Measurements from ENCODE around the gene PRKCB.

The PRKCB gene

GRCh38 chr16:23835390-23836077 lies at the start of gene PRKCB:
PRKCB (plus strand) TSS chr16:23835983.
- no peak for DNase-seq (ENCODE audit: low read depth)

DNA sequence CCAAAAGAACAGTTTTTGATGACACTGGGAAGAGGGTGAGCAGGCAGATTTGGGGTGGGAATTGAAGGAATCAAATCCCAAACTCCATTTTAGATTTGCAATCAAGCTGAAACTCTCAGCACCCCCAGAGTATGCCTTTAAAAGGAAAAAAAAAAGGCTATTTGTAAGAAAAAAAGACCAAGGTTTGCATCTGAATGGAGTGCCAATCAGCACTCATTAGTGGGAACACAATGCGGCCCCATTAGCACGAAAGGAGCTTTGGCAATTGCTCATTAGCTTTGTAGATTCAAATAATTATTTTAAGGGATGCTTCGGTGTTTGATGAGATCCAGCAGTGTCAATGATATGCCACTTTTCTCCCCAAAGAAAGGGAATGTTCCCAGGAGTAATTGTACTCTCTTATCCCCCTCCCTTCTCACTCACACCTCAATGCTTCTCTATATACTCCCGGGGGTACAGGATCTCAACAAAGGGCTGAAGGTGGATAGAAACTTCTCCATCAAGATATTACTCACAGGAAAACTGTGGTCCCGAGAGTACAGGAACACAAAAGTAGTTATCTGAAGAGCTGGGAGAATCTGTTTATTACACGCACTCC lies 48.7 kb upstream of the PRKCB start:
- no peak for DNase-seq (ENCODE audit: low read depth)

DNA sequence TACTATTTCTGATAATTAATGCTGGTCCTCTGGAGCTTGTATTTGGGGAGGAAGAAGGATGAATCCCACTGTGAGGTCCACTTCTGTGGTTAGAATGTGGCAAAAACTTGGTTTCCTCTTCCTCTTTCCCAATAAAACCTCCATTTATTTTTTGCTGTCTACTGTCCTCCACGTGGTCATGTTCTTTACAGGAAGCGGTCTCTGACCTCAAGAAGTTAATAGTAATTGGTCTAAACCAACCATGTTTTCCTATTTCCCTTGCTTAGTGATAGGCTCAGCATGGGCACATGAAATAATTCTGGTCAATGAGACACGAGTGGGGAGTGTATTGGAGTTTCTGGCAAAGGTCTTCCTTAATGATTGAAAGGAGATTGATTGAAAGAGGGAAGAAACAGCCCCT lies 47.1 kb upstream of the PRKCB start:
- DNase-seq (ENCODE audit: low read depth), result no peak

DNA sequence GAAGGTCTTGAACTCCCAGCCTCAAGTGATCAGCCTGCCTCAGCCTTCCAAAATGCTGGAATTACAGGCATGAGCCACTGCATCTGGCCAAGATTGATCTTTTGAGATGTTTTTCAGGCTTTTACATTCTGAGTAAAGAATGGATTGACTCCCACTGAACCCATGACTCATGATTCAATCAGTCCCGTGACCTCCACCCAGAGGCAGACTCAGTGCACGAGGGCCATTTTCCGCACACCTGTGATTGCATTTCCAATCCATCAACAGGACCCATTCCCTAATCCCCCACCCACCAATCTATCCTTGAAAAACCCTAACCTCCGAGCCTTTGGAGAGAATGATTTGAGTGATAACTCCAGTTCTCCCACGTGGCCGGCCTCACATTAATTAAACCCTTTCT lies 40.4 kb upstream of the PRKCB start:
- no peak for DNase-seq (ENCODE audit: low read depth)

GRCh38 chr16:23796941-23797340 lies 38.8 kb upstream of the PRKCB start:
- DNase-seq (ENCODE audit: low read depth), result no peak

DNA sequence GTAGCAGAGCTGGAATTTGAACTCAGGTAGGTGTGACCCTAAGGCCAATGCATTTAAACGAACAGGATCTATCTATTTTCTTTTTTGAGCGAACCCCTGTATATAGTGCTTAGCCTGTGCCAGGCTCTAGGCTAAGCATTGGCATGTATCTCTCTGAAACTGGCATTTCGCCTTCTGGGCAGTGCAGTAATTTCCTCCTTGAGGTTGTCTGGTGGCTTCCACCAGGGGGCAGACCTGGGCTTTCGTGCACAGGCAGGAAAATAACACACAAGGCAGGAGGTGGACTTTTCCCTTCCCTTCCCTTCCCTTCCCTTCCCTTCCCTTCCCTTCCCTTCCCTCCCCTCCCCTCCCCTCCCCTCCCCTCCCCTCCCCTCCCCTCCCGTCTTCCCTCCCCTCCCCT lies 34.4 kb upstream of the PRKCB start:
- DNase-seq (ENCODE audit: low read depth), result no peak

GRCh38 chr16:23802776-23803175 lies 33.0 kb upstream of the PRKCB start:
- no peak for DNase-seq (ENCODE audit: low read depth)

GRCh38 chr16:23803591-23804123 lies 32.1 kb upstream of the PRKCB start:
- no peak for DNase-seq (ENCODE audit: low read depth)

- DNase-seq (ENCODE audit: low read depth), result no peak
Observed at GRCh38 chr16:23807028-23807427, 28.8 kb upstream of the PRKCB start.

DNA sequence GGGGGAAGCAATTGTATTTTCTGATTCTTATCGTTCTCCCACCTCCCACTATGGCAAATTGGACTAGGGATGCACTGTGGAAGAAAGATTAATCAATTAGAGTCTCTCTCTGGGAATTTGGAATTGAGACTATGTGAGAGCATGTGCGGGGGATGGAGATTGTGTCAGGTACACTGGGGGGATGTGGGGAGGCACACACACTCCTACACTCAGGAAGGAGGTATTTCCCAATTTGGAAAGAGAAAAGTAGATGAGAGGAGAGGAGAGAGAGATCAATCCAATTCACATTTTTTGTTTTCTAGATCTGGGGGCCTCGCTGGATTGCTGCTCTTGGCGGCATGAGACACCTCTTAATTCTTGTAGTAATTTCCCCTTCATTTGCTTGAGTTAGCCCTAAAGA lies 14.3 kb upstream of the PRKCB start:
- DNase-seq (ENCODE audit: low read depth), result no peak

DNA sequence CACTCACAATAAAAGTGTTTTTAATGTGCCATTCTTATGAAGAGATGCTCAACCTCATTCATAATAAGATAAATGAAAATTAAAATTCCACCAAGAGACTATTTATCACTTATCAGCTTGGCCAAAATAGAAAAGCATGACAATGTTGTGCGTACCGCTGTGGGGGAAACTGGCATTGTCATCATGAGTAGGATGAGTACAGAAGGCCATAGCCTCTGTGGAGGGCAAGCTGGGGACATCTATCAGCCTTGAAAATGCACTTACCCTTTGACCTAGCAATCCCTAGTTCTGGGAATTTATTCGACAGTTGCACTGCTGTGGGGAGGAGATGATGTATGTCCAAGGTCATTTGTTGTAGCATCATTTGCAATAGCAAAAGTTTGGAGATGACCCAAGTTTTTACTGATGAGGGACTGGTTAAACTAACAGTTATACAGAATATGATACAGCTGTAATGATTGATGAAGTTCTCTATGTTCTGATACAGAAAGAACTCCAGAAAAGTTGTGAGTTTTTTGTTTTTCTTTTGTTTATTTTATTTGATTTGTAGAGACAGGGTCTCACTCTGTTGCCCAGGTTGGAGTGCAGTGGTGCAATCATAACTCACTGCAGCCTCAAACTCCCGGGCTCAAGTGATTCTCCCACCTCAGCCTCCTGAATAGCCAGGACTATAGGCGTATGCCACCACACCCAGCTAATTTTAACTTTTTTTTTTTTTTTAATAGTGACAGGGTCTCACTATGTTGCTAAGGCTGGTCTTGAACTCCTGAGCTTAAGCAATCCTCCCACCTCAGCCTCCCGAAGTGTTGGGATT lies 13.7 kb upstream of the PRKCB start:
- DNase-seq (ENCODE audit: low read depth), result no peak

DNA sequence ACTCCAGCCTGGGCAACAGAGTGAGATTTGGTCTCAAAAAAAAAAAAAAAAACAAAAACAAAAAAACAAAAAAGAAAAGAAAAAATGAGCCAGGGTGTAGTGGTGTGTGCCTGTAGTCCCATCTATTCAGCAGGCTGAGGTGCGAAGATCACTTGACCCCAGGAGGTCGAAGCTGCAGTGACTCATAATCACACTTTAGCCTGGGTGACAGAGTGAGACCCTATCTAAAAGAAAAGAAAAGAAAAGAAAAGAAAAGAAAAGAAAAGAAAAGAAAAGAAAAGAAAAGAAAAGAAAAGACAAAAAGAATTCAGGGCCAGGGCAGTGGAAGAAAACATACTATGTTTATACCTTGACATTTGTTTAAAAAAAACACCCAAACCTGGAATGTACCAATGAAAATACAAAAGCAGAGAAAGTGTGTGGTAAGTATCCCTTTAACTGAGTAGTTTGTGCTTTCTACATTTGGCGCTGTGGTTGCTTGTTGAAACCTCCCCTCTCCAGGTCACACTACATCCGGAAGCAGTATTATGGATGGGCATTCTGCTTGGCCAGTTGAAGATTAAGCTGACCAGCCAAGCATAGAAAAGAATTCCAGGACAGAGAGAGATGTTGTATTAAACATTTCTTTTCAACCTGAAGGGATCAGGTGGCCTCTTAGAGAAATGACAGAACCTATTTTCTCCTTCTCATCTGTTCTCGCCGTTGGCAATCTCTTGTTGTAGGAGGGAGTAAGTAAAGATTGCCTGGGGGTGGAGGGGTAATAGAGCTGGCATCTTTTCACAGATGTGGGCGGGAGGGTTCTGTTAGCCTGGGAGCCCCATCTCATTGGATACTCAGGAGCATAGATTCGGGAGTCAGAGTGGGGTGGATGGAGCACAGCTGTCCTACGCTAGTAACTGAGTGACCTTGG lies 12.1 kb upstream of the PRKCB start:
- DNase-seq (ENCODE audit: low read depth), result no peak

GRCh38 chr16:23824909-23825308 lies 10.9 kb upstream of the PRKCB start:
- no peak for DNase-seq (ENCODE audit: low read depth)

DNA sequence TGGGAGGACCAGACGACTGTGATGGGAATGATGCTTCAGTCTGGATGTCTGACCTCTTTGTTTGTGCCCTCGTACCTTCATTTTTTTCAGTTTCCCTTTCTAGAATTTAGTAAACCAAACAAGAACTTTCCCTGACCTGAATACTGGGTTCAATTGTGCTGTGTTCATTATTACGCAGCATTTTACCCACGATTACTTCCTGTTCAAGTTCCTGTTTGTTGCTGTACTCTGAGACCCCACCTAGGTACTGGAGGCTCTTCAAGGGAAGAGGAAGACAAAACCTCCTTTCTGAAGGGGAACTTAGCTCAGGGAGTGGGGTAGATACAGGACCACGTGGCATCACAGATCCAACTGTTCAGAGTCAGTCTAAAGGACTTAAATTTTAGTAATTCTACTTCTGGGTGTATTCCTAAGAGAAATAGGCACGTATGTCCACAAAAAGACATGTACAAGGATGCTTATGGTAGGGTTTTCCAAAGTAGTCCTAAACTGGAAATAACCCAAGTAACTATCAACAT lies 9.2 kb upstream of the PRKCB start:
- DNase-seq (ENCODE audit: low read depth), result no peak

- DNase-seq (ENCODE audit: low read depth), result no peak
Observed at GRCh38 chr16:23827057-23827456, 8.7 kb upstream of the PRKCB start.

DNA sequence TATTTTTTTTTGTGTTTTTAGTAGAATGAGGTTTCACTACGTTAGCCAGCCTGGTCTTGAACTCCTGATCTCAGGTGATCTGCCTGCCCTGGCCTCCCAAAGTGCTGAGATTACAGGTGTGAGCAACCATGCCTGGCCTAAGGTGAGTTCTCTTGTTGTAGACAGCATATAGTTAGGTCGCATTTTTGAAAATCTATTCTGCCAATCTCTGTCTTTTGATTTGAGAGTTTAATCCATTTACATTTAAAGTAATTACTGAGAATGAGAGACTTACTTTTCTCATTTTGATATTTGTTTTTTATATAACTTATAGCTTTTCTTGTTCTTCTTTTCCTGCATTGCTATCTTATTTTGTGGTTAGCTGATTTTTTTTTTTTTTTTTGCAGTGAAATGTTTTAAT lies 6.3 kb upstream of the PRKCB start:
- DNase-seq (ENCODE audit: low read depth), result no peak

GRCh38 chr16:23830276-23830675 lies 5.5 kb upstream of the PRKCB start:
- no peak for DNase-seq (ENCODE audit: low read depth)

DNA sequence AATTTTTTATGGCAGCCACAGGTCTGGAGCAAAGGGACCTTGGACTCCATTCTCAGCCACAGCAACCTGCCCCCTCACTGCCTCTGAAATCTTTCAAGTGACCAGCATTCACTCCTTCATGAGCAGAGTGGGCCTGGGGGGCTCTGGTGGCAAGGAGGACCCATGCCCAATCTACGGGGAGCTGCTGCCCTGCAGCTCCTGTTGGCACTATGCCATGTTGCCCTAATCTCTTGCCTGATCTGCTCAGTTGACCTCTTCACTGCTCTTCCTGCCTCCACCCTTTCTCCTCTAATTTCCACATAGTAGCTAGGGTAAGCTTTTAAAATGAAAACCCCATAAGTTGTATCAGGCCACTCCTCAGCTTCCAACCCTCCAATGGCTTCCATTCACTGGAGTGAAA lies 2.9 kb upstream of the PRKCB start:
- DNase-seq (ENCODE audit: low read depth), result no peak

DNA sequence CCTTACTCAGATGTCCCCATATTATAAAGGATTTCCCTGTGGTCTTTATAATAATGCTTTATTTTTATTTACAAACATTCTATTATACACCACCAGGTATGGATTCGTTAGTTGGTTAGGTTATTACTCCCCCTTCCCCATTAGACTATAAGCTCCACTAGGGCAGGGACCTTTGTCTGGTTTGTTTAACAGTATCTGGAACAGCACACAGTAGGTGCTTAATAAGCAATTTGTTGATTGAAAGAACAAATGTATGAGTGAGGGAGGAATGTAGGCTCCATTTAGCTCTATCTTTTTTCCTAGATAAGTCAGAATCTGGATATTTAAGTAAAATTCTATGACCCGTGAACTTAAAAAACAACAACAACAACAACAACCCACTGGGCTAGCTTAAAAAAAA lies 2.3 kb upstream of the PRKCB start:
- no peak for DNase-seq (ENCODE audit: low read depth)

- no peak for DNase-seq (ENCODE audit: low read depth)
Observed at GRCh38 chr16:23833960-23834685, 1.7 kb upstream of the PRKCB start.

DNA sequence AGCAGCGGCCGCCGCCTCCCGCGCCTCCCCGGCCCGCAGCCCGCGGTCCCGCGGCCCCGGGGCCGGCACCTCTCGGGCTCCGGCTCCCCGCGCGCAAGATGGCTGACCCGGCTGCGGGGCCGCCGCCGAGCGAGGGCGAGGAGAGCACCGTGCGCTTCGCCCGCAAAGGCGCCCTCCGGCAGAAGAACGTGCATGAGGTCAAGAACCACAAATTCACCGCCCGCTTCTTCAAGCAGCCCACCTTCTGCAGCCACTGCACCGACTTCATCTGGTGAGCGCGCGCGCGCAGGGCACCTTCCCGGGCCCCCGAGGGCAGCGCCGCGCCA lies 258 bp downstream of the PRKCB start:
- no peak for DNase-seq (ENCODE audit: low read depth)

Data from GM04503 (cell line).